HEK293 (cell line): Measurements from ENCODE around the gene FOXN1.

Experiments used
- CTCF ChIA-PET: fragments of 350-600 bp; formaldehyde crosslinking; extraction: SDS; loops from one replicate; lab custom pipeline; 2021; ENCODE audit warnings: antibody characterized with exemption; lab: Yijun Ruan, JAX
- POLR2A ChIA-PET: fragments of 300-600 bp; formaldehyde crosslinking; extraction: SDS; loops from one replicate; lab custom pipeline; 2020; ENCODE audit warnings: antibody characterized with exemption, inconsistent platforms; lab: Yijun Ruan, JAX
- H3K27ac ChIP-seq: fragments of 200-500 bp; sonication (Bioruptor generic); 2 replicates; pipeline ENCODE4 v1.5.1; 2014; ENCODE audit warnings: low read depth, low read length, control low read depth, inconsistent platforms; ENCODE audit errors: extremely low read depth
- H3K36me3 ChIP-seq, 2 experiments: fragments of 200-500 bp in 1 of 2; sonication (Bioruptor generic) in 1 of 2; 1 replicate in 1 of 2; 2 replicates in 1 of 2; pipeline ENCODE4 v1.5.1; 2014 to 2017; ENCODE audit warnings: inconsistent platforms in 2 of 2, low read length in 2 of 2; ENCODE audit not compliant: control insufficient read depth in 2 of 2, insufficient read depth in 1 of 2
- H3K4me1 ChIP-seq: fragments of 200-500 bp; sonication (Bioruptor generic); 2 replicates; pipeline ENCODE4 v1.5.1; 2014; ENCODE audit warnings: mild to moderate bottlenecking, low read length, inconsistent platforms; ENCODE audit not compliant: control insufficient read depth, insufficient read depth
- H3K4me3 ChIP-seq: 2 replicates; pipeline ENCODE4 v1.5.1; 2011; ENCODE audit warnings: low read depth, mild to moderate bottlenecking, control low read depth, low read length, moderate library complexity
- H3K9me3 ChIP-seq: fragments of 200-500 bp; sonication (Bioruptor generic); 2 replicates; pipeline ENCODE4 v1.5.1; 2014; ENCODE audit warnings: low read depth, low read length, inconsistent platforms; ENCODE audit not compliant: control insufficient read depth, insufficient read depth
- GLI2 ChIP-seq: fragments of 450-650 bp; formaldehyde crosslinking; IDR thresholded peaks from 2 replicates; pipeline ENCODE4; 2017; ENCODE audit warnings: missing biosample characterization, missing genetic modification characterization, low read depth, borderline replicate concordance
- GLIS1 ChIP-seq: fragments of 450-650 bp; formaldehyde crosslinking; IDR thresholded peaks from 2 replicates; pipeline ENCODE4 v1.5.1; 2016; ENCODE audit warnings: missing biosample characterization, missing genetic modification characterization
- KLF10 ChIP-seq: fragments of 450-650 bp; IDR thresholded peaks from 2 replicates; pipeline ENCODE4 v1.5.1; 2018; ENCODE audit warnings: missing biosample characterization, mild to moderate bottlenecking, missing genetic modification characterization
- SALL2 ChIP-seq: fragments of 450-650 bp; formaldehyde crosslinking; IDR thresholded peaks from 2 replicates; pipeline ENCODE4 v1.5.0; 2017; ENCODE audit warnings: missing biosample characterization, mild to moderate bottlenecking, missing genetic modification characterization, borderline replicate concordance
- TCF7L2 ChIP-seq: IDR thresholded peaks from 2 replicates; pipeline ENCODE4 v1.6.1; 2011; ENCODE audit warnings: low read depth, mild to moderate bottlenecking, inconsistent platforms, low read length, moderate library complexity, borderline replicate concordance
- WT1 ChIP-seq: fragments of 450-650 bp; formaldehyde crosslinking; IDR thresholded peaks from 2 replicates; pipeline ENCODE4 v1.5.1; 2016; ENCODE audit warnings: missing biosample characterization, missing genetic modification characterization
- ZBTB20 ChIP-seq: fragments of 450-650 bp; formaldehyde crosslinking; IDR thresholded peaks from 2 replicates; pipeline ENCODE4 v1.5.1; 2016; ENCODE audit warnings: missing biosample characterization, missing genetic modification characterization
- ZNF140 ChIP-seq: fragments of 450-650 bp; formaldehyde crosslinking; IDR thresholded peaks from 2 replicates; pipeline ENCODE4 v1.5.1; 2016; ENCODE audit warnings: missing biosample characterization, missing genetic modification characterization
- ZNF157 ChIP-seq: fragments of 450-650 bp; formaldehyde crosslinking; IDR thresholded peaks from 2 replicates; pipeline ENCODE4 v1.5.1; 2016; ENCODE audit warnings: missing biosample characterization, missing genetic modification characterization
- ZNF223 ChIP-seq: fragments of 450-650 bp; formaldehyde crosslinking; IDR thresholded peaks from 2 replicates; pipeline ENCODE4 v1.5.1; 2016; ENCODE audit warnings: missing biosample characterization, missing genetic modification characterization
- ZNF239 ChIP-seq: fragments of 450-650 bp; formaldehyde crosslinking; IDR thresholded peaks from 2 replicates; pipeline ENCODE4 v1.5.1; 2016; ENCODE audit warnings: missing biosample characterization, missing genetic modification characterization
- ZNF266 ChIP-seq: fragments of 450-650 bp; formaldehyde crosslinking; IDR thresholded peaks from 2 replicates; pipeline ENCODE4 v1.5.1; 2016; ENCODE audit warnings: missing biosample characterization, missing genetic modification characterization, low read depth
- ZNF311 ChIP-seq: fragments of 450-650 bp; formaldehyde crosslinking; IDR thresholded peaks from 2 replicates; pipeline ENCODE4 v1.5.1; 2017; ENCODE audit warnings: missing biosample characterization, missing genetic modification characterization, borderline replicate concordance
- ZNF600 ChIP-seq: fragments of 450-650 bp; formaldehyde crosslinking; IDR thresholded peaks from 2 replicates; pipeline ENCODE4 v1.5.1; 2016; ENCODE audit warnings: missing biosample characterization, missing genetic modification characterization
- ZNF623 ChIP-seq: fragments of 450-650 bp; formaldehyde crosslinking; IDR thresholded peaks from 2 replicates; pipeline ENCODE4 v1.5.1; 2016; ENCODE audit warnings: missing biosample characterization, missing genetic modification characterization
- ZNF677 ChIP-seq: fragments of 450-650 bp; IDR thresholded peaks from 2 replicates; pipeline ENCODE4 v1.5.0; 2018; ENCODE audit warnings: missing biosample characterization, mild to moderate bottlenecking, missing genetic modification characterization, moderate library complexity
- ZNF747 ChIP-seq: fragments of 450-650 bp; formaldehyde crosslinking; IDR thresholded peaks from 2 replicates; pipeline ENCODE4 v1.5.1; 2016; ENCODE audit warnings: missing biosample characterization, missing genetic modification characterization
- ZNF776 ChIP-seq: fragments of 450-650 bp; formaldehyde crosslinking; IDR thresholded peaks from 2 replicates; pipeline ENCODE4 v1.5.0; 2017; ENCODE audit warnings: missing biosample characterization, missing genetic modification characterization, borderline replicate concordance
- ZNF777 ChIP-seq: fragments of 450-650 bp; formaldehyde crosslinking; IDR thresholded peaks from 2 replicates; pipeline ENCODE4 v1.5.1; 2017; ENCODE audit warnings: missing biosample characterization, missing genetic modification characterization, borderline replicate concordance
- ZNF830 ChIP-seq: fragments of 450-650 bp; IDR thresholded peaks from 2 replicates; pipeline ENCODE4 v1.5.0; 2018; ENCODE audit warnings: missing biosample characterization, missing genetic modification characterization, low read depth, mild to moderate bottlenecking, moderate library complexity
- ZNF843 ChIP-seq: fragments of 450-650 bp; formaldehyde crosslinking; IDR thresholded peaks from 2 replicates; pipeline ENCODE4 v1.5.1; 2016; ENCODE audit warnings: missing biosample characterization, missing genetic modification characterization
- ZSCAN16 ChIP-seq: fragments of 450-650 bp; formaldehyde crosslinking; IDR thresholded peaks from 2 replicates; pipeline ENCODE4 v1.5.1; 2016; ENCODE audit warnings: missing biosample characterization, missing genetic modification characterization
- ZSCAN30 ChIP-seq: fragments of 450-650 bp; IDR thresholded peaks from 2 replicates; pipeline ENCODE4 v1.5.1; 2018; ENCODE audit warnings: missing biosample characterization, mild to moderate bottlenecking, missing genetic modification characterization, moderate library complexity
- TF ChIP-seq, protein P1 (sequence below): fragments of 450-650 bp; formaldehyde crosslinking; IDR thresholded peaks from 2 replicates; pipeline ENCODE4 v1.5.1; 2016; ENCODE audit warnings: missing biosample characterization, missing genetic modification characterization
- TF ChIP-seq, protein P2 (sequence below): fragments of 450-650 bp; formaldehyde crosslinking; IDR thresholded peaks from 2 replicates; pipeline ENCODE4 v1.5.1; 2017; ENCODE audit warnings: missing biosample characterization, missing genetic modification characterization
- TF ChIP-seq, protein P3 (sequence below): fragments of 450-650 bp; formaldehyde crosslinking; IDR thresholded peaks from 2 replicates; pipeline ENCODE4 v1.5.1; 2016; ENCODE audit warnings: missing biosample characterization, missing genetic modification characterization
- TF ChIP-seq, protein P4 (sequence below): fragments of 450-650 bp; IDR thresholded peaks from 2 replicates; pipeline ENCODE4 v1.5.1; 2018; ENCODE audit warnings: missing biosample characterization, mild to moderate bottlenecking, missing genetic modification characterization
- TF ChIP-seq, protein P5 (sequence below): fragments of 450-650 bp; formaldehyde crosslinking; IDR thresholded peaks from 2 replicates; pipeline ENCODE4 v1.5.1; 2017; ENCODE audit warnings: missing biosample characterization, missing genetic modification characterization

FOXN1 gene

DNA sequence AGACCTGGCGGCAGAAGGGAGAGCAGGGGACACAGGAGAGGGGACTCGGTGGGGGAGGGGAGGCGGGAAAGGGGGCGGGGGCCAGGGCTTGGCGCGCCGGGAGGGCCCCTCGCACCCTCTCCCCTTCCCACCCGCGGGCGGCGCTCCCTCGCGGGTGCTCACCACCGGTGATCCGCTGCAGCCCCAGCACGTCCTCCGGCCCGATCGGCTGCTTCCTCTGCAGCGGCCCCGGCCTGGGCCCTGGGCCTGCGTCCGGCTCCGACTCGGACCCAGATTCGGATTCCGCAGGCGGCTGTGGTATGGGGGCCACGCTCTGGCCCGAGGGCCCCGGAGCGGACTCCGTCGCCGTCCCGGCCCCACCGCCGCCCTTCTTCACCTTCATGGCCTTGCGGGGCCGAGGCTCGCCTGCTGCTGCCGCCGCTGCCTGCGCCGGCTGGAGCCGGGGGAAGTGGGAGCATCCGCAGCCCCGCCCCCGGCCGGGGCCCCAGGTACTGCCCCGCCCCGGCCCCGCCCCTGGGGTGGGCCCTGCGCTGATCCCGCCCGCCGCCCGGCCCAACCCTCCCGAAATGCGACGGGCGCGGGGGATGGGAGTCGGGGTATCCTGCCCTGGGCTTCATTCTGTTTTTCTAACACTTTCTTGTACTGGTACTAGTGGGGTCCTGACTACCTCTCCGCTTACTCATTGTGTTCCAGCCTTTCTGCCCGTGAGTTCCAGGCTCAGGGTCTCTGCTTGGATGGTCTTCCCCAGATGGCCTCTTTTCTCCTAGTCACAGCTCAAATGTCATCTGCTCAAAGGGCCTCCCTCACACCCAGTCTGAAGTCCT, 46.2 kb downstream of the FOXN1 start, which contains the start of gene UNC119:
UNC119 (minus strand) TSS at position 449 of the 824 bp plus-strand sequence; CDS start at position 382, 67 bp downstream.
- H3K27ac ChIP-seq: peak within 1 kb of the TSS; percentile 83; the same call in 1 of the 2 replicates
- peak within 1 kb of the TSS; percentile 74 for H3K4me3 ChIP-seq
- no peaks in the 10 kb centered on the region for H3K9me3 ChIP-seq
- POLR2A ChIA-PET: interaction anchor here (0.7 to 8.9 kb wide), 4 partner anchors 19 to 167 kb away, joined by 3 to 68 read pairs (median 7); partner anchors contain the start of genes BLTP2, PIGS and RPL23A
- CTCF ChIA-PET: interaction anchor here (1.2 to 6.8 kb wide), 6 partner anchors 12 to 91 kb away, joined by 4 to 46 read pairs (median 11); partner anchors contain the start of genes PIGS and RSKR
- peaks cover 36 to 51% of the 10 kb centered on the region in 2 experiments for H3K36me3 ChIP-seq
- H3K4me1 ChIP-seq: peaks cover 14% of the 10 kb centered on the region
- TF ChIP-seq GLI2 (tag by site-specific recombination) (no peak), ZNF747 (tag by site-specific recombination) (no peak), WT1 (no peak), ZNF777 (no peak), ZNF311 (tag by site-specific recombination) (no peak), ZNF600 (tag by site-specific recombination) (0 out of 2 replicates have a peak, but pooled peaks have one; percentile 15), ZNF623 (tag by site-specific recombination) (no peak), ZNF223 (tag by site-specific recombination) (0 out of 2 replicates have a peak, but pooled peaks have one; percentile 12), KLF10 (tag by site-specific recombination) (peak; percentile 54; the same call in 1 of the 2 replicates), TCF7L2 (no peak), ZSCAN16 (no peak), ZNF677 (tag by site-specific recombination) (no peak), ZBTB20 (tag by site-specific recombination) (peak; percentile 81; the same call in 1 of the 2 replicates), ZNF843 (tag by site-specific recombination) (no peak), ZNF157 (no peak), ZNF239 (no peak), ZNF140 (tag by site-specific recombination) (no peak), GLIS1 (no peak; the same call in 1 of the 2 replicates), ZNF266 (no peak), ZSCAN30 (tag by site-specific recombination) (peak; percentile 83), ZNF776 (no peak), SALL2 (tag by site-specific recombination) (no peak), ZNF830 (tag by site-specific recombination) (no peak)
- TF ChIP-seq, protein P1, sequence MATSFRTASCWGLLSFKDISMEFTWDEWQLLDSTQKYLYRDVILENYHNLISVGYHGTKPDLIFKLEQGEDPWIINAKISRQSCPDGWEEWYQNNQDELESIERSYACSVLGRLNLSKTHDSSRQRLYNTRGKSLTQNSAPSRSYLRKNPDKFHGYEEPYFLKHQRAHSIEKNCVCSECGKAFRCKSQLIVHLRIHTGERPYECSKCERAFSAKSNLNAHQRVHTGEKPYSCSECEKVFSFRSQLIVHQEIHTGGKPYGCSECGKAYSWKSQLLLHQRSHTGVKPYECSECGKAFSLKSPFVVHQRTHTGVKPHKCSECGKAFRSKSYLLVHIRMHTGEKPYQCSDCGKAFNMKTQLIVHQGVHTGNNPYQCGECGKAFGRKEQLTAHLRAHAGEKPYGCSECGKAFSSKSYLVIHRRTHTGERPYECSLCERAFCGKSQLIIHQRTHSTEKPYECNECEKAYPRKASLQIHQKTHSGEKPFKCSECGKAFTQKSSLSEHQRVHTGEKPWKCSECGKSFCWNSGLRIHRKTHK (tag by site-specific recombination): no peak
- TF ChIP-seq, protein P2, sequence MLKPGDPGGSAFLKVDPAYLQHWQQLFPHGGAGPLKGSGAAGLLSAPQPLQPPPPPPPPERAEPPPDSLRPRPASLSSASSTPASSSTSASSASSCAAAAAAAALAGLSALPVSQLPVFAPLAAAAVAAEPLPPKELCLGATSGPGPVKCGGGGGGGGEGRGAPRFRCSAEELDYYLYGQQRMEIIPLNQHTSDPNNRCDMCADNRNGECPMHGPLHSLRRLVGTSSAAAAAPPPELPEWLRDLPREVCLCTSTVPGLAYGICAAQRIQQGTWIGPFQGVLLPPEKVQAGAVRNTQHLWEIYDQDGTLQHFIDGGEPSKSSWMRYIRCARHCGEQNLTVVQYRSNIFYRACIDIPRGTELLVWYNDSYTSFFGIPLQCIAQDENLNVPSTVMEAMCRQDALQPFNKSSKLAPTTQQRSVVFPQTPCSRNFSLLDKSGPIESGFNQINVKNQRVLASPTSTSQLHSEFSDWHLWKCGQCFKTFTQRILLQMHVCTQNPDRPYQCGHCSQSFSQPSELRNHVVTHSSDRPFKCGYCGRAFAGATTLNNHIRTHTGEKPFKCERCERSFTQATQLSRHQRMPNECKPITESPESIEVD (tag by site-specific recombination): no peak
- TF ChIP-seq, protein P3, sequence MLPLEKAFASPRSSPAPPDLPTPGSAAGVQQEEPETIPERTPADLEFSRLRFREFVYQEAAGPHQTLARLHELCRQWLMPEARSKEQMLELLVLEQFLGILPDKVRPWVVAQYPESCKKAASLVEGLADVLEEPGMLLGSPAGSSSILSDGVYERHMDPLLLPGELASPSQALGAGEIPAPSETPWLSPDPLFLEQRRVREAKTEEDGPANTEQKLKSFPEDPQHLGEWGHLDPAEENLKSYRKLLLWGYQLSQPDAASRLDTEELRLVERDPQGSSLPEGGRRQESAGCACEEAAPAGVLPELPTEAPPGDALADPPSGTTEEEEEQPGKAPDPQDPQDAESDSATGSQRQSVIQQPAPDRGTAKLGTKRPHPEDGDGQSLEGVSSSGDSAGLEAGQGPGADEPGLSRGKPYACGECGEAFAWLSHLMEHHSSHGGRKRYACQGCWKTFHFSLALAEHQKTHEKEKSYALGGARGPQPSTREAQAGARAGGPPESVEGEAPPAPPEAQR: no peak
- TF ChIP-seq, protein P4, sequence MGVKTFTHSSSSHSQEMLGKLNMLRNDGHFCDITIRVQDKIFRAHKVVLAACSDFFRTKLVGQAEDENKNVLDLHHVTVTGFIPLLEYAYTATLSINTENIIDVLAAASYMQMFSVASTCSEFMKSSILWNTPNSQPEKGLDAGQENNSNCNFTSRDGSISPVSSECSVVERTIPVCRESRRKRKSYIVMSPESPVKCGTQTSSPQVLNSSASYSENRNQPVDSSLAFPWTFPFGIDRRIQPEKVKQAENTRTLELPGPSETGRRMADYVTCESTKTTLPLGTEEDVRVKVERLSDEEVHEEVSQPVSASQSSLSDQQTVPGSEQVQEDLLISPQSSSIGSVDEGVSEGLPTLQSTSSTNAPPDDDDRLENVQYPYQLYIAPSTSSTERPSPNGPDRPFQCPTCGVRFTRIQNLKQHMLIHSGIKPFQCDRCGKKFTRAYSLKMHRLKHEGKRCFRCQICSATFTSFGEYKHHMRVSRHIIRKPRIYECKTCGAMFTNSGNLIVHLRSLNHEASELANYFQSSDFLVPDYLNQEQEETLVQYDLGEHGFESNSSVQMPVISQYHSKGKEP (tag by site-specific recombination): 0 out of 2 replicates have a peak, but pooled peaks have one; percentile 2
- TF ChIP-seq, protein P5, sequence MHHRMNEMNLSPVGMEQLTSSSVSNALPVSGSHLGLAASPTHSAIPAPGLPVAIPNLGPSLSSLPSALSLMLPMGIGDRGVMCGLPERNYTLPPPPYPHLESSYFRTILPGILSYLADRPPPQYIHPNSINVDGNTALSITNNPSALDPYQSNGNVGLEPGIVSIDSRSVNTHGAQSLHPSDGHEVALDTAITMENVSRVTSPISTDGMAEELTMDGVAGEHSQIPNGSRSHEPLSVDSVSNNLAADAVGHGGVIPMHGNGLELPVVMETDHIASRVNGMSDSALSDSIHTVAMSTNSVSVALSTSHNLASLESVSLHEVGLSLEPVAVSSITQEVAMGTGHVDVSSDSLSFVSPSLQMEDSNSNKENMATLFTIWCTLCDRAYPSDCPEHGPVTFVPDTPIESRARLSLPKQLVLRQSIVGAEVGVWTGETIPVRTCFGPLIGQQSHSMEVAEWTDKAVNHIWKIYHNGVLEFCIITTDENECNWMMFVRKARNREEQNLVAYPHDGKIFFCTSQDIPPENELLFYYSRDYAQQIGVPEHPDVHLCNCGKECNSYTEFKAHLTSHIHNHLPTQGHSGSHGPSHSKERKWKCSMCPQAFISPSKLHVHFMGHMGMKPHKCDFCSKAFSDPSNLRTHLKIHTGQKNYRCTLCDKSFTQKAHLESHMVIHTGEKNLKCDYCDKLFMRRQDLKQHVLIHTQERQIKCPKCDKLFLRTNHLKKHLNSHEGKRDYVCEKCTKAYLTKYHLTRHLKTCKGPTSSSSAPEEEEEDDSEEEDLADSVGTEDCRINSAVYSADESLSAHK (tag by site-specific recombination): no peak
